GM23248 (cell line): ENCODE data around the gene LRMDA. TPM values are rescaled to one million over a fixed set of nuclear protein-coding genes. Genes with fewer than 3 reads are reported as not detected.

Experiments used
- DNase-seq: peaks from one replicate; pipeline ENCODE4 v3.0.0-alpha.2; 2015
- H2AFZ ChIP-seq: fragments of 200-600 bp; sonication (generic); 2 replicates; pipeline ENCODE4 v1.6.1; 2016; ENCODE audit warnings: antibody characterized with exemption
- H3F3A ChIP-seq: fragments of 200-600 bp; sonication (generic); 2 replicates; pipeline ENCODE4 v1.6.1; 2016; ENCODE audit warnings: mild to moderate bottlenecking, antibody characterized with exemption, mixed run types; ENCODE audit not compliant: insufficient read depth
- H3K27ac ChIP-seq: fragments of 200-600 bp; sonication (generic); 2 replicates; pipeline ENCODE4 v1.5.1; 2016; ENCODE audit warnings: mild to moderate bottlenecking
- H3K27me3 ChIP-seq: fragments of 200-600 bp; sonication (generic); replicated peaks from 2 replicates; pipeline ENCODE4 v1.6.1; 2016; ENCODE audit warnings: mild to moderate bottlenecking; ENCODE audit not compliant: insufficient read depth
- H3K36me3 ChIP-seq: fragments of 200-600 bp; sonication (generic); 2 replicates; pipeline ENCODE4 v1.6.1; 2016; ENCODE audit warnings: low read depth, mild to moderate bottlenecking
- H3K4me1 ChIP-seq: fragments of 200-600 bp; sonication (generic); 2 replicates; pipeline ENCODE4 v1.6.1; 2016; ENCODE audit warnings: mild to moderate bottlenecking; ENCODE audit not compliant: insufficient read depth
- H3K4me2 ChIP-seq: fragments of 200-600 bp; sonication (generic); one replicate; pipeline ENCODE4 v1.6.1; 2016; ENCODE audit warnings: mild to moderate bottlenecking; ENCODE audit not compliant: unreplicated experiment
- H3K4me3 ChIP-seq: fragments of 200-600 bp; sonication (generic); 2 replicates; pipeline ENCODE4 v1.5.1; 2016; ENCODE audit warnings: mild to moderate bottlenecking
- H3K79me2 ChIP-seq: fragments of 200-600 bp; sonication (generic); 2 replicates; pipeline ENCODE4 v1.6.1; 2016; ENCODE audit warnings: mild to moderate bottlenecking; ENCODE audit not compliant: insufficient read depth
- H3K9ac ChIP-seq: fragments of 200-600 bp; sonication (generic); 2 replicates; pipeline ENCODE4 v1.6.1; 2016; ENCODE audit warnings: mild to moderate bottlenecking
- H3K9me2 ChIP-seq: fragments of 200-600 bp; sonication (generic); 2 replicates; pipeline ENCODE4 v1.6.1; 2016; ENCODE audit warnings: mixed run types, mild to moderate bottlenecking, moderate library complexity; ENCODE audit not compliant: insufficient read depth
- H3K9me3 ChIP-seq: fragments of 200-600 bp; sonication (generic); one replicate; pipeline ENCODE4 v1.6.1; 2017; ENCODE audit warnings: low read depth
- H4K20me1 ChIP-seq: fragments of 200-600 bp; sonication (generic); 2 replicates; pipeline ENCODE4 v1.6.0; 2016; ENCODE audit not compliant: insufficient read depth
- EZH2 ChIP-seq: fragments of 200-600 bp; sonication (generic); IDR thresholded peaks from 2 replicates; pipeline ENCODE4 v1.6.1; 2018; ENCODE audit warnings: antibody characterized with exemption, mild to moderate bottlenecking; ENCODE audit not compliant: insufficient read depth, poor library complexity, severe bottlenecking
- EZH2phosphoT487 ChIP-seq: fragments of 200-600 bp; sonication (generic); IDR thresholded peaks from 2 replicates; pipeline ENCODE4 v1.6.1; 2018; ENCODE audit warnings: antibody characterized with exemption, moderate library complexity, mild to moderate bottlenecking, low read depth; ENCODE audit not compliant: insufficient read depth
- WGBS, 2 experiments: methylation state at CpG; one replicate each; pipeline ENCODE4 v1.1.6; 2015 to 2017; ENCODE audit warnings: low lambda C conversion rate in 2 of 2, low coverage in 1 of 2; ENCODE audit errors: missing lambda C conversion rate in 2 of 2; 5-methylcytosine and 5-hydroxymethylcytosine counted together
- in situ Hi-C: fragments of 300-500 bp; cut with MboI; formaldehyde crosslinking; loops from 2 replicates; pipeline ENCODE4 v1.15.0; 2020
- polyA plus RNA-seq: library from polyadenylated mRNA; unstranded; fragments of >200 nt; fragmentation: Nextera tagmentation; extraction: Ambion mirVana; gene quantifications from 2 replicates; pipeline ENCODE4 v1.2.1, GENCODE V29; 2016
- total RNA-seq: library from RNA; depleted of rRNA; stranded (reverse); fragments of >200 nt; shearing (Covaris generic); gene quantifications from 2 replicates; pipeline ENCODE4 v1.2.3, GENCODE V29; 2014

Gene LRMDA
- total and polyA plus RNA-seq, 2 experiments from 2014 or later = 2.6 TPM; not detected in 1

DNA sequence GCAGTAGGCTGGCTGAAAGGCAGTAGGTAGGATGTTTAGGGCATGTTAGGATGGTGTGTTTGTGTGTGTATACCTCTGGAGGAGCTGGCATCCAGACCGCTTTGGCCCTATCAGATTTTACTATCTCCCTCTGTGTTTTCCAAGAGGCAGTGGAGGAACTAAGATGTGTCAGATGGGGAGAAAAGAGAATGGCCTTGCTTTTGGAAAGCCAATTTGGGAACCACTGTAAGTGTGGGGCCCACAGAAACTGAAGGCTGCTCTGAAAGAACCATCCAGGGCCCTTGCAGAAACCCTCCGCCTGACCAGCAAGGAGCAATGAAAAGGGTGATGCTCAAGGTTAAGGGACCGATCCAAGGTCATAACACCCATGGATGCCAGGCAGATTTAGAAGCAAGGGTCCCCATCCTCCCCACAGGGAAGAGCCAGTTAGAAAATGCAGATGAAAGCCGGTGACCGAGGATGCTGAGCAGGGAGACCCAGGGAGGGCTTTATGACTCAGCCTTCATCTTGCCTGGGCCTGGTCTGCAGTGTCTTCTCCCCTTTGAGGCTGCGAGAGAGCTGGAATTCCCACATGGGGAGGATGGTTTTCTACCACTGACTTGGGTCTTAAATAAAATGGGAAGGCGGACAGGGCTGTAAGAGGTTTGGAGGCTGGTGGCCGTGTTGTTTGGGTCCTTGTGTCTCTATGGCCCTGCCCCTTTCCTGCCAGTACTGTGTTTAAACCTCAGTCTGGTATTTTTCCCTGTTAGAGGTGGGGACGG is 275.8 kb downstream of the LRMDA start:
- Histone ChIP-seq H3K36me3 (no peaks in the 10 kb centered on the region), H3K9ac (no peak overlapping the region), H4K20me1 (no peaks in the 10 kb centered on the region), H3K79me2 (no peaks in the 10 kb centered on the region), H3K4me1 (no peaks in the 10 kb centered on the region), H3F3A (no peaks in the 10 kb centered on the region), H2AFZ (no peak overlapping the region), H3K27me3 (peaks cover 7% of the 10 kb centered on the region; the same call in 1 of the 2 replicates), H3K9me3 (no peaks in the 10 kb centered on the region), H3K9me2 (no peaks in the 10 kb centered on the region), H3K27ac (no peak overlapping the region), H3K4me3 (no peak overlapping the region), H3K4me2 (no peak overlapping the region)
- no peak for DNase-seq
- TF ChIP-seq EZH2 (no peak), EZH2phosphoT487 (no peak)
- 87 to 90% methylated on average over 9 of the region's 9 CpGs for WGBS, 2 experiments
- in situ Hi-C loops = no loop called here

- no peak for DNase-seq
- Histone ChIP-seq H3K4me2 (no peak overlapping the region), H2AFZ (no peak overlapping the region), H3K27ac (no peak overlapping the region), H3K4me3 (no peak overlapping the region), H3K9me2 (no peaks in the 10 kb centered on the region), H4K20me1 (no peaks in the 10 kb centered on the region), H3K36me3 (no peaks in the 10 kb centered on the region), H3K4me1 (no peaks in the 10 kb centered on the region), H3K27me3 (peaks cover 13% of the 10 kb centered on the region), H3K9me3 (no peaks in the 10 kb centered on the region), H3K79me2 (no peaks in the 10 kb centered on the region), H3F3A (no peaks in the 10 kb centered on the region), H3K9ac (no peak overlapping the region)
- 90 to 92% methylated on average over 9 of the region's 9 CpGs for WGBS, 2 experiments
- TF ChIP-seq EZH2 (no peak), EZH2phosphoT487 (no peak)
- in situ Hi-C loops = no loop called here
Observed at GRCh38 chr10:75708060-75708459, 276.6 kb downstream of the LRMDA start.

DNA sequence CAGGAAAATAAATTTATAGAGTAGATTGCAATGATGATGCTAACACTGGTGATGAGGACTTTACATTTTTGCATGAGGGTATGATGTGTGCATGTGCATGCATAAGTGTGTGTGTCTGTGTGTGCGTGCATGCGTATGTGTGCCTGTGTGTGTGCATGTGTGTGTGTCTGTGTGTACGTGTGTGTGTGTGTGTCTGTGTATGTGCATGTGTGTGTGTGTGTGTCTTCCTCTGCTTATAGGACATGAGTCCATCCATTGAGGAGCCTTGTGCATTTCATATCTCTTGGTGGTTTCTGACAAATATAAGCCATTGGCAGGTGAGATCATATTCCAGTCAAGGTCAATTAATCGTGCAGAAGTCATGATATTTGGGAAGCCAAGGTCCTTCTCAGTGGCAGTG is 277.8 kb downstream of the LRMDA start:
- TF ChIP-seq EZH2phosphoT487 (no peak), EZH2 (no peak)
- Histone ChIP-seq H4K20me1 (no peaks in the 10 kb centered on the region), H3K36me3 (no peaks in the 10 kb centered on the region), H3K9ac (no peak overlapping the region), H3K9me3 (no peaks in the 10 kb centered on the region), H3K4me1 (no peaks in the 10 kb centered on the region), H3K4me2 (no peak overlapping the region), H2AFZ (no peak overlapping the region), H3K79me2 (no peaks in the 10 kb centered on the region), H3K27ac (no peak overlapping the region), H3F3A (no peaks in the 10 kb centered on the region), H3K27me3 (peaks cover 25% of the 10 kb centered on the region), H3K9me2 (no peaks in the 10 kb centered on the region), H3K4me3 (no peak overlapping the region)
- in situ Hi-C loops = no loop called here
- WGBS, 2 experiments = 72 to 78% methylated on average over 4 of the region's 4 CpGs
- DNase-seq = no peak

DNA sequence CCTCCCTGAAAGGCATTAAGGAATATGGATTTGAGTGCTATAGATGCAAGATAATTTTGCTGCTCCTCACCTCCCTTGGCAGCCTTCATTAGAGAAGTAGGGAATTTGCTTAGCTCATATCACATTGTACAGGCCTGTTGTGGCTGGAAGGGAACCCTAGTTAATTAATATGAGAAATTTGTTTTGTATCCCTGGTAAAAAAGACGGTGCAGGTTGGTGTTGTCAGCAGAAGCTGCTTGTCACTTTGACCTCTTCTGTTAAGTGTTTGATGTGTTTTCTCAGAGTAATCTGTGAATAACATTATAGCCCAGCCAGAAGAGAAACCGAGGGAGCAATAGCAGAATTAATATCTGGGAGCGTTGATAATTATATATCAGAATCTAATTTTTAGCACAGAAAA is 278.4 kb downstream of the LRMDA start:
- no peak overlapping the region for H3K27ac ChIP-seq
- H3F3A ChIP-seq = no peaks in the 10 kb centered on the region
- no peak overlapping the region for H3K4me3 ChIP-seq
- H3K9ac ChIP-seq = no peak overlapping the region
- TF ChIP-seq EZH2phosphoT487 (no peak), EZH2 (no peak)
- H3K4me1 ChIP-seq = no peaks in the 10 kb centered on the region
- H3K4me2 ChIP-seq = no peak overlapping the region
- H3K9me2 ChIP-seq = no peaks in the 10 kb centered on the region
- no peaks in the 10 kb centered on the region for H3K36me3 ChIP-seq
- H2AFZ ChIP-seq = no peak overlapping the region
- DNase-seq = no peak
- in situ Hi-C loops = no loop called here
- peaks cover 26% of the 10 kb centered on the region for H3K27me3 ChIP-seq
- no peaks in the 10 kb centered on the region for H3K9me3 ChIP-seq
- 77 to 80% methylated on average over 3 of the region's 3 CpGs for WGBS, 2 experiments
- no peaks in the 10 kb centered on the region for H3K79me2 ChIP-seq
- H4K20me1 ChIP-seq = no peaks in the 10 kb centered on the region
